Lower leg skin (tissue), 3 donors: ENCODE results near the gene SVIL.

ENCODE experiments used
- CTCF ChIP-seq, 3 donors: fragments of 450-650 bp; IDR thresholded peaks; one replicate each; pipeline ENCODE4 v1.5.1; 2016; ENCODE audit warnings: antibody characterized with exemption in 3 of 3, mild to moderate bottlenecking in 3 of 3, moderate library complexity in 2 of 3
- POLR2A ChIP-seq, 2 donors: fragments of 450-650 bp; IDR thresholded peaks; one replicate each; pipeline ENCODE4 v1.6.1; 2016 to 2017; ENCODE audit warnings: antibody characterized with exemption in 2 of 2, mild to moderate bottlenecking in 1 of 2, moderate library complexity in 1 of 2

- TF ChIP-seq CTCF (IDR thresholded peaks at IDR 0.05) (no peak), POLR2A (IDR thresholded peaks at IDR 0.05) (no peak)
These were observed 134.7 kb downstream of the SVIL start for GRCh38 chr10:29499993-29500537.
